Mesendoderm (in vitro differentiated cells): ENCODE measurements around the gene BPIFB2.

Experiments
- DNase-seq: peaks from one replicate; pipeline ENCODE4 v3.0.0; 2013
- H2AK5ac ChIP-seq: 2 replicates; pipeline ENCODE4 v1.6.1; 2013; ENCODE audit warnings: low read length, inconsistent platforms
- H2BK120ac ChIP-seq: 2 replicates; pipeline ENCODE4 v1.6.1; 2013; ENCODE audit warnings: low read depth, mild to moderate bottlenecking, low read length, moderate library complexity, mixed read lengths
- H2BK15ac ChIP-seq: replicated peaks from 2 replicates; pipeline ENCODE4 v1.6.1; 2013; ENCODE audit warnings: low read depth, mild to moderate bottlenecking, moderate library complexity
- H2BK5ac ChIP-seq: 2 replicates; pipeline ENCODE4 v1.6.1; 2013; ENCODE audit warnings: low read length, inconsistent platforms
- H3K18ac ChIP-seq: 2 replicates; pipeline ENCODE4 v1.6.1; 2013; ENCODE audit warnings: mild to moderate bottlenecking, low read length, mixed read lengths
- H3K23ac ChIP-seq: one replicate; pipeline ENCODE4 v1.6.1; 2013; ENCODE audit warnings: low read length
- H3K27ac ChIP-seq: 2 replicates; pipeline ENCODE4 v1.5.1; 2013; ENCODE audit warnings: low read depth, mild to moderate bottlenecking, inconsistent platforms, low read length, moderate library complexity
- H3K27me3 ChIP-seq: 2 replicates; pipeline ENCODE4 v1.6.1; 2013; ENCODE audit warnings: low read length, control low read depth, mild to moderate bottlenecking, inconsistent platforms; ENCODE audit not compliant: insufficient read depth, poor library complexity
- H3K36me3 ChIP-seq: 2 replicates; pipeline ENCODE4 v1.6.1; 2013; ENCODE audit warnings: low read length, inconsistent platforms; ENCODE audit not compliant: control insufficient read depth, insufficient read depth
- H3K4ac ChIP-seq: one replicate; pipeline ENCODE4 v1.6.1; 2013; ENCODE audit warnings: low read depth, mild to moderate bottlenecking, low read length, moderate library complexity
- H3K4me1 ChIP-seq: 2 replicates; pipeline ENCODE4 v1.6.1; 2013; ENCODE audit warnings: low read depth, low read length, inconsistent platforms; ENCODE audit not compliant: control insufficient read depth
- H3K4me2 ChIP-seq: 2 replicates; pipeline ENCODE4 v1.6.1; 2013; ENCODE audit warnings: low read length
- H3K4me3 ChIP-seq: 2 replicates; pipeline ENCODE4 v1.5.1; 2013; ENCODE audit warnings: mild to moderate bottlenecking, low read length
- H3K56ac ChIP-seq: one replicate; pipeline ENCODE4 v1.6.1; 2013; ENCODE audit warnings: low read length
- H3K79me1 ChIP-seq: 2 replicates; pipeline ENCODE4 v1.6.1; 2013; ENCODE audit warnings: low read length, inconsistent platforms
- H3K79me2 ChIP-seq: 2 replicates; pipeline ENCODE4 v1.6.1; 2013; ENCODE audit warnings: mild to moderate bottlenecking, low read length; ENCODE audit not compliant: control insufficient read depth, insufficient read depth
- H3K9ac ChIP-seq: 2 replicates; pipeline ENCODE4 v1.6.1; 2013; ENCODE audit warnings: low read length, inconsistent platforms
- H4K5ac ChIP-seq: one replicate; pipeline ENCODE4 v1.6.1; 2013; ENCODE audit warnings: low read length
- H4K8ac ChIP-seq: one replicate; pipeline ENCODE4 v1.6.1; 2013; ENCODE audit warnings: low read depth, mild to moderate bottlenecking, control low read depth, low read length, moderate library complexity
- WGBS: extraction: QIAGEN DNeasy Blood & Tissue Kit; methylation state at CpG from one replicate; pipeline ENCODE4 v1.1.7; 2013; ENCODE audit warnings: low lambda C conversion rate, missing lambda C conversion rate; ENCODE audit not compliant: insufficient coverage; ENCODE audit errors: extremely low coverage; 5-methylcytosine and 5-hydroxymethylcytosine counted together

BPIFB2 gene

DNA sequence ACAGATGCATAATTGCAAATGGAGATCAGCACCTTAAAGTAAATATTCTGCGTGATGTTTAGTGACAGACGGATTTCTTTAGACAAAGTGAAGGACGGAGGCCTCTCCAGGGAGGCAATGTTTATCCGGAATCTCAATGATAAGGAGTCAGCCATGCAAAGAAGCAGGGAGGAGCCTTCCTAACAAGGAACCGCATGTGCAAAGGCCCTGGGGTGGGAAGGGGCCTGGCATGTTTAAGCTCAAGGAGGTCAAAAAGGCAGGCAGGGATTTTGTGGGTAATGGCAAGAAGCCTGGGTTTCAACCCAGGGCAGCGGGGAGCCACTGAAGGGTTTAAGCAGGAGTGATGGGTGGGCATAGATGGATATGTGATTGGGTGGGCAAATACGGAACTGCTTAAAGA is 46.9 kb downstream of the BPIFB2 start:
- no CpG with 5 or more reads among the region's 7 CpGs for WGBS
- no peak overlapping the region for H3K23ac ChIP-seq
- H4K5ac ChIP-seq = no peak overlapping the region
- H2BK120ac ChIP-seq = no peak overlapping the region
- no peak overlapping the region for H2BK5ac ChIP-seq
- H3K79me2 ChIP-seq = no peaks in the 10 kb centered on the region
- H3K36me3 ChIP-seq = no peaks in the 10 kb centered on the region
- no peak overlapping the region for H3K9ac ChIP-seq
- no peaks in the 10 kb centered on the region for H3K79me1 ChIP-seq
- H3K4me1 ChIP-seq = peaks cover 2% of the 10 kb centered on the region
- no peak overlapping the region for H2BK15ac ChIP-seq
- no peak overlapping the region for H4K8ac ChIP-seq
- no peak overlapping the region for H3K4ac ChIP-seq
- H3K27ac ChIP-seq = no peak overlapping the region
- no peak overlapping the region for H3K18ac ChIP-seq
- H3K56ac ChIP-seq = no peak overlapping the region
- no peak for DNase-seq
- H3K4me3 ChIP-seq = no peak overlapping the region
- H3K4me2 ChIP-seq = no peak overlapping the region
- H3K27me3 ChIP-seq = no peaks in the 10 kb centered on the region
- no peak overlapping the region for H2AK5ac ChIP-seq

DNA sequence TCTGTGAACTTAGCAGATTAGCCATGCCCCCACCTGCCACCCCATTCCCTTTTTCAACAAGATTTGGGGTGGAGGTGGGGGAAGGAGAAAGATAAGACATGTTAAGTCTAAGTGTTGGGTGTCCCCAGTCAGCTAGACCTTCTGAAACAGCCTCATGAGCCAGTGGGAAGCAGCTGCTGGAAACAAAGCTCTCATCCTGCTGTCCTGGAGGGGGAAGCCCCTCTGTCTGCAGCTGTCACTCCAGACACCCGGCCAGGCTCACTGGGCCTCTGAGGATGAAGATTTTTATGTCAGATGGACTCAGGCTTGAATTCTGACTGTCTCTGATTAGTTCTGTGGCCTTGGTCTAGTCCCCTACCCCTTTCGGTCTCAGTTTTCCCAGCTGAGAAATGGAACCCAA is 47.3 kb downstream of the BPIFB2 start:
- Histone ChIP-seq H3K27me3 (no peaks in the 10 kb centered on the region), H2AK5ac (no peak overlapping the region), H3K18ac (no peak overlapping the region), H3K23ac (no peak overlapping the region), H3K4ac (no peak overlapping the region), H3K9ac (no peak overlapping the region), H3K79me1 (no peaks in the 10 kb centered on the region), H3K79me2 (no peaks in the 10 kb centered on the region), H3K36me3 (no peaks in the 10 kb centered on the region), H3K4me2 (no peak overlapping the region), H4K5ac (no peak overlapping the region), H3K27ac (no peak overlapping the region), H2BK5ac (no peak overlapping the region), H3K56ac (peak overlapping the region; percentile 25), H4K8ac (no peak overlapping the region), H3K4me1 (peaks cover 2% of the 10 kb centered on the region), H3K4me3 (no peak overlapping the region), H2BK120ac (no peak overlapping the region), H2BK15ac (no peak overlapping the region)
- no peak for DNase-seq
- whole genome bisulfite sequencing = no CpG with 5 or more reads among the region's 2 CpGs

DNA sequence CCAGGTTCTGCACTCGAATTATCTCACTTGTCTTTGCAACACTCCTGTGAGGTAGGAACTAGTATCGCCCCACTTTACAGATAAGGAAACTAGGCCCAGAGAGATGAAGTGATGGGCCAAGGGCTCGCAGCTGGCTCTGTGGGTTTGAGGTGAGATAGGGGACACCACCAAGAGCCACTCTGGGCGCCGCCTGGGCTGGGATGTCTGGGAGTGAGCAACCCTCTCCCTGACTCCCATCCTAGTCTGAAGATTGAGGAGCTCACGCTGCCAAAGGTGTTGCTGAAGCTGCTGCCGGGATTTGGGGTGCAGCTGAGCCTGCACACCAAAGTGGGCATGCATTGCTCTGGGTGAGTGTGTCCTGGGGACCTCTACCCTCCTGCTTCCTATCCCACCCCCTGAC is 51.6 kb downstream of the BPIFB2 start:
- WGBS = no CpG with 5 or more reads among the region's 7 CpGs

DNA sequence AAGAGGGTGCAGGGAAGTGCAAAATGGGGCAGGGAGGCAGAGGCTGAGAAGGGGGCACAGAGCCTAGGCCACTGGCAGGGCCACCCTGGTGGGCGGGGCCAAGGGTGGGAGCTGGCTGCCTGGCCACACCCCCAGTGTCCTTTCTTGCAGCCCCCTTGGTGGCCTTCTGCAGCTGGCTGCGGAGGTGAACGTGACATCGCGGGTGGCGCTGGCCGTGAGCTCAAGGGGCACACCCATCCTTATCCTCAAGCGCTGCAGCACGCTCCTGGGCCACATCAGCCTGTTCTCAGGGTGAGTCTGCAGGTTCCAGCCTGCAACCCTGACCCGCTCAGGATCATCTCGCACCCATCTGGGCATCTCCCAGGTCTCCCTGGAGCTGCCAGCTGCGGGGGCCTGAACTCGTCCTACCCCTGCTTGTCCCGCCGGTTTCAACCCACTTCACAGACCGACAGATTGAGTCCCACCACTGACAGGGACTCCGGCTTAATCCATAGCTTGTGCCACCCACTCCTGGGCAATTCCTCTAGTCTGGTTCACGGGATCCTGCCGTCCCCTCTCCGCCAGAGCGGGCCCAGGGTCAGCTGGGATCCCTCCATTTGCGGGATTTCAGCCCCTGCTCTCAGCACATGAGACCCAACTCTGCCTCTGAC is 52.4 kb downstream of the BPIFB2 start:
- no peak overlapping the region for H4K8ac ChIP-seq
- no peak overlapping the region for H3K56ac ChIP-seq
- H3K27ac ChIP-seq = no peak overlapping the region
- H3K4me1 ChIP-seq = peaks cover 2% of the 10 kb centered on the region
- H3K4me3 ChIP-seq = no peak overlapping the region
- WGBS = no CpG with 5 or more reads among the region's 22 CpGs
- no peak overlapping the region for H4K5ac ChIP-seq
- no peaks in the 10 kb centered on the region for H3K79me2 ChIP-seq
- no peak overlapping the region for H3K23ac ChIP-seq
- no peaks in the 10 kb centered on the region for H3K36me3 ChIP-seq
- no peak overlapping the region for H3K4ac ChIP-seq
- H3K9ac ChIP-seq = no peak overlapping the region
- no peak overlapping the region for H2BK15ac ChIP-seq
- no peaks in the 10 kb centered on the region for H3K27me3 ChIP-seq
- no peak overlapping the region for H2AK5ac ChIP-seq
- no peak overlapping the region for H3K18ac ChIP-seq
- no peak overlapping the region for H3K4me2 ChIP-seq
- H3K79me1 ChIP-seq = no peaks in the 10 kb centered on the region
- no peak overlapping the region for H2BK120ac ChIP-seq
- DNase-seq = no peak
- no peak overlapping the region for H2BK5ac ChIP-seq

More for the DNA sequence above, 51.6 kb downstream of the BPIFB2 start:
- H2AK5ac ChIP-seq = no peak overlapping the region
- H4K5ac ChIP-seq = no peak overlapping the region
- H2BK15ac ChIP-seq = no peak overlapping the region
- no peak overlapping the region for H3K23ac ChIP-seq
- no peaks in the 10 kb centered on the region for H3K27me3 ChIP-seq
- no peak overlapping the region for H2BK5ac ChIP-seq
- no peak overlapping the region for H3K18ac ChIP-seq
- no peak overlapping the region for H3K4me2 ChIP-seq
- H3K9ac ChIP-seq = no peak overlapping the region
- H4K8ac ChIP-seq = no peak overlapping the region
- H3K79me1 ChIP-seq = no peaks in the 10 kb centered on the region
- H3K4me3 ChIP-seq = no peak overlapping the region
- no peak overlapping the region for H2BK120ac ChIP-seq
- no peak overlapping the region for H3K56ac ChIP-seq
- H3K79me2 ChIP-seq = no peaks in the 10 kb centered on the region
- no peaks in the 10 kb centered on the region for H3K36me3 ChIP-seq
- peaks cover 2% of the 10 kb centered on the region for H3K4me1 ChIP-seq
- no peak overlapping the region for H3K4ac ChIP-seq
- no peak overlapping the region for H3K27ac ChIP-seq
- DNase-seq = no peak

DNA sequence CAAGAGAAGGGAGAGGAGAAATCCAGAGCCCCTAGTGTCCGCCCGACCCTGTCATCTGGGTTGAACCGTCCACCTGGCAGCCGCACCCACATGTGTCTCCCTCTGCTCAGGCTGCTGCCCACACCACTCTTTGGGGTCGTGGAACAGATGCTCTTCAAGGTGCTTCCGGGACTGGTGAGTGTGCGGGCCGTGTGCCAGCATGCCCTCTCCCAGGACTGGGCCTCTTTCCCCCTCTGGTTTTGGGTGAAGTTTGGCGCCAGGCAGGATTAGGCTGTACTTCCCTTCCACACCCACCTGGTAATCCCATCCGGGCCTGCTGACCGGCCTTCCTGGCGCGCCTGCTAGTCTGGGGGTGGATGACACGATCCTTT is 54.1 kb downstream of the BPIFB2 start:
- no peak overlapping the region for H2BK5ac ChIP-seq
- H3K79me2 ChIP-seq = no peaks in the 10 kb centered on the region
- no peak for DNase-seq

More for the DNA sequence above, 54.1 kb downstream of the BPIFB2 start:
- no peak overlapping the region for H4K8ac ChIP-seq
- H3K56ac ChIP-seq = no peak overlapping the region
- no peak overlapping the region for H4K5ac ChIP-seq
- no peak overlapping the region for H2AK5ac ChIP-seq
- no peak overlapping the region for H3K23ac ChIP-seq
- H3K27me3 ChIP-seq = no peaks in the 10 kb centered on the region
- H3K36me3 ChIP-seq = no peaks in the 10 kb centered on the region
- H3K18ac ChIP-seq = no peak overlapping the region
- H3K79me1 ChIP-seq = no peaks in the 10 kb centered on the region
- H3K4ac ChIP-seq = no peak overlapping the region
- WGBS = no CpG with 5 or more reads among the region's 14 CpGs
- no peak overlapping the region for H3K4me3 ChIP-seq
- no peak overlapping the region for H3K4me2 ChIP-seq
- H2BK15ac ChIP-seq = no peak overlapping the region
- H3K27ac ChIP-seq = no peak overlapping the region
- H3K9ac ChIP-seq = no peak overlapping the region
- no peak overlapping the region for H2BK120ac ChIP-seq
- H3K4me1 ChIP-seq = peaks cover 2% of the 10 kb centered on the region
